Mesenchymal stem cell (in vitro differentiated cells and primary cell): Measurements from ENCODE around the gene CPNE5.
A peak's percentile ranks its signal among the peaks of the same experiment; 100 is the strongest.

Experiments
- DNase-seq: peaks from one replicate; pipeline ENCODE4 v3.0.0-alpha.2; 2013
- H2AFZ ChIP-seq: one replicate; pipeline ENCODE4 v1.6.1; 2013; ENCODE audit warnings: low read depth, mild to moderate bottlenecking, control low read depth, inconsistent platforms, low read length, moderate library complexity
- H2AK5ac ChIP-seq: 2 replicates; pipeline ENCODE4 v1.6.1; 2013; ENCODE audit warnings: low read length, moderate library complexity, mild to moderate bottlenecking, inconsistent platforms; ENCODE audit not compliant: severe bottlenecking
- H2BK120ac ChIP-seq: one replicate; pipeline ENCODE4 v1.6.1; 2013; ENCODE audit warnings: low read depth, mild to moderate bottlenecking, inconsistent platforms, low read length, moderate library complexity
- H2BK12ac ChIP-seq, 2 experiments: one replicate each; pipeline ENCODE4 v1.6.1; 2013; ENCODE audit warnings: inconsistent platforms in 2 of 2, low read length in 2 of 2, mild to moderate bottlenecking in 2 of 2, moderate library complexity in 2 of 2, control low read depth in 1 of 2
- H2BK15ac ChIP-seq: one replicate; pipeline ENCODE4 v1.6.1; 2013; ENCODE audit warnings: mild to moderate bottlenecking, low read depth, inconsistent platforms; ENCODE audit not compliant: poor library complexity, severe bottlenecking
- H2BK5ac ChIP-seq: 2 replicates; pipeline ENCODE4 v1.6.1; 2013; ENCODE audit warnings: low read depth, mild to moderate bottlenecking, low read length, control low read depth, inconsistent platforms; ENCODE audit not compliant: poor library complexity, severe bottlenecking
- H3K14ac ChIP-seq, 2 experiments: one replicate each; pipeline ENCODE4 v1.6.1; 2013; ENCODE audit warnings: inconsistent platforms in 2 of 2, low read length in 2 of 2, control low read depth in 1 of 2, mild to moderate bottlenecking in 1 of 2, moderate library complexity in 1 of 2
- H3K18ac ChIP-seq, 2 experiments: one replicate each; pipeline ENCODE4 v1.6.1; 2013; ENCODE audit warnings: inconsistent platforms in 2 of 2, low read length in 2 of 2, control low read depth in 1 of 2, low read depth in 1 of 2, mild to moderate bottlenecking in 1 of 2
- H3K23ac ChIP-seq, 2 experiments: one replicate each; pipeline ENCODE4 v1.6.1; 2013; ENCODE audit warnings: inconsistent platforms in 2 of 2, low read length in 2 of 2, mild to moderate bottlenecking in 2 of 2, moderate library complexity in 2 of 2, control low read depth in 1 of 2
- H3K27ac ChIP-seq: 2 replicates; pipeline ENCODE4 v1.5.1; 2013; ENCODE audit warnings: mild to moderate bottlenecking, moderate library complexity, low read length, control low read depth, inconsistent platforms; ENCODE audit not compliant: poor library complexity, severe bottlenecking
- H3K27me3 ChIP-seq, 2 experiments: 2 replicates each; pipeline versions ENCODE4 v1.6.1 to v1.7.0; 2013; ENCODE audit warnings: low read length in 2 of 2, mild to moderate bottlenecking in 2 of 2, moderate library complexity in 2 of 2, control low read depth in 1 of 2, inconsistent platforms in 1 of 2; ENCODE audit not compliant: control insufficient read depth in 1 of 2, insufficient read depth in 1 of 2
- H3K36me3 ChIP-seq, 2 experiments: 2 replicates each; pipeline versions ENCODE4 v1.6.1 to v1.7.0; 2013; ENCODE audit warnings: low read length in 2 of 2, control low read depth in 1 of 2, inconsistent platforms in 1 of 2, low read depth in 1 of 2, mild to moderate bottlenecking in 1 of 2; ENCODE audit not compliant: insufficient read depth in 2 of 2, control insufficient read depth in 1 of 2
- H3K4ac ChIP-seq, 2 experiments: one replicate each; pipeline ENCODE4 v1.6.1; 2013; ENCODE audit warnings: inconsistent platforms in 2 of 2, low read length in 2 of 2, mild to moderate bottlenecking in 2 of 2, moderate library complexity in 2 of 2, control low read depth in 1 of 2, low read depth in 1 of 2
- H3K4me1 ChIP-seq: 2 replicates; pipeline ENCODE4 v1.6.1; 2013; ENCODE audit warnings: low read depth, low read length, control low read depth; ENCODE audit not compliant: control insufficient read depth, insufficient read depth
- H3K4me2 ChIP-seq: 2 replicates; pipeline ENCODE4 v1.6.1; 2013; ENCODE audit warnings: low read length, mild to moderate bottlenecking, inconsistent platforms; ENCODE audit not compliant: poor library complexity, severe bottlenecking
- H3K4me3 ChIP-seq, 2 experiments: 2 replicates each; pipeline versions ENCODE4 v1.5.1 to v1.7.0; 2013; ENCODE audit warnings: low read length in 2 of 2, mild to moderate bottlenecking in 2 of 2, control low read depth in 1 of 2, low read depth in 1 of 2; ENCODE audit not compliant: insufficient read depth in 1 of 2
- H3K79me1 ChIP-seq: replicated peaks from 2 replicates; pipeline ENCODE4 v1.6.1; 2013; ENCODE audit warnings: mild to moderate bottlenecking, control low read depth, low read length, inconsistent platforms; ENCODE audit not compliant: poor library complexity, severe bottlenecking
- H3K9ac ChIP-seq: 2 replicates; pipeline ENCODE4 v1.7.0; 2013; ENCODE audit warnings: mild to moderate bottlenecking, low read length, moderate library complexity
- H3K9me3 ChIP-seq: 2 replicates; pipeline ENCODE4 v1.7.0; 2013; ENCODE audit warnings: mild to moderate bottlenecking, low read length; ENCODE audit not compliant: control insufficient read depth
- H4K8ac ChIP-seq: one replicate; pipeline ENCODE4 v1.6.1; 2013; ENCODE audit warnings: inconsistent platforms, mild to moderate bottlenecking, low read length, moderate library complexity
- H4K91ac ChIP-seq: one replicate; pipeline ENCODE4 v1.6.1; 2013; ENCODE audit warnings: mild to moderate bottlenecking, low read length, inconsistent platforms
- WGBS: methylation state at CpG from one replicate; pipeline ENCODE4 v1.1.7; 2013; ENCODE audit warnings: mixed read lengths; 5-methylcytosine and 5-hydroxymethylcytosine counted together

CPNE5 gene

DNA sequence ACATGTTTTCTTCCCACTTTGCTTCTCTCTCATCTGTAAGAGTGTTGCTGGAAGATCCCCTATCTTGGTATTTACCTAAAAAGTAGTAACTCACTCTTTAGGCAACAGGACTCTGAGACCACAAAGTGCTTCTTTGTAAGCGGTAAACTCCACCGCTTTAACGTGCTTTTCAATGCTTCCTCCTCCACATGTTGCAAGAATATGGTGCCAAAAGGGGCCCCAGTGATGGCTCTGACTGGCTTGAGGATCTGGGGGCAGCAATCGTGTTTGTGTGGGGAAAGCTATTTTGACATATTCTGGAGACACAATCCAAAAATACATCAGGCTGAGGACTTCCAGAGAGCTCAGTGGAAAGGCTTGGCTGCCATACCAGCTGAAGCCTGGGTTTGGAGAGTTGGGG, 12.4 kb upstream of the CPNE5 start:
- Histone ChIP-seq H2BK120ac (peak overlapping the region; percentile 6), H3K14ac (no peak overlapping the region), H3K36me3 (peaks cover 12 to 15% of the 10 kb centered on the region in 2 experiments), H2AK5ac (no peak overlapping the region), H2BK15ac (no peak overlapping the region), H3K23ac (no peak overlapping the region), H3K9me3 (no peaks in the 10 kb centered on the region), H3K27ac (no peak overlapping the region), H2BK5ac (no peak overlapping the region), H3K79me1 (peaks cover 8% of the 10 kb centered on the region), H3K4me3 (no peak overlapping the region), H3K4me2 (no peak overlapping the region), H4K91ac (no peak overlapping the region), H3K4me1 (peaks cover 12% of the 10 kb centered on the region), H2BK12ac (no peak overlapping the region), H3K18ac (no peak overlapping the region), H3K4ac (peak overlapping the region in 1 of 2 experiments; percentile 7), H3K9ac (no peak overlapping the region), H4K8ac (no peak overlapping the region), H2AFZ (no peak overlapping the region), H3K27me3 (peaks cover 0 to 17% of the 10 kb centered on the region in 2 experiments)
- 87% methylated on average over 3 of the region's 4 CpGs for WGBS
- DNase-seq: peak; percentile 13

DNA sequence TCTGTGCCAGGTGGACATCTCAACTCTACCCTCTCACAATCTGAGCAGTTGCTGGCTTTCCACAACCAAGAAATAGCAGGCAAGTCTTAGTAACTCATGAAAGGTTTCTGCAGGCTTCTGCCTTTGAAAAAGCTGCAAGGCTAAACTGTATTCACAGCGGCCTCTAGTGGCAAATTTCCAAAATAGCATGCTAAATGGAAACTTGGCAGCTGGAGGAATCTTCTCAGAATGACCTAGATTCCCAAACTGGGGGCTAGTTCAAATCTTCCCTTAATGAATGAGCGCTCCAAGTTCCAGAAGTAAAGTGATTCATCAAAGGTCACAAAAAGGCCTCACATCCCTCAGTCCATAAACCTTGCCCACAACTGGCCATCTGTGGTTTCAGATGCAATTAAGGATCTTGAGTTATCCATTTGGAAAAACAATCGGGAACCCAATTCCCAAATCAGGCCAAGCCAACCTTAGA, 11.9 kb upstream of the CPNE5 start:
- H3K4me2 ChIP-seq: no peak overlapping the region
- peaks cover 12% of the 10 kb centered on the region for H3K4me1 ChIP-seq
- H3K14ac ChIP-seq: no peak overlapping the region
- H2AK5ac ChIP-seq: no peak overlapping the region
- no peak overlapping the region for H3K27ac ChIP-seq
- H3K27me3 ChIP-seq: peaks cover 0 to 17% of the 10 kb centered on the region in 2 experiments
- peaks cover 6% of the 10 kb centered on the region for H3K79me1 ChIP-seq
- no peak overlapping the region for H2BK5ac ChIP-seq
- H4K91ac ChIP-seq: no peak overlapping the region
- H3K9ac ChIP-seq: no peak overlapping the region
- H3K23ac ChIP-seq: no peak overlapping the region
- H2BK120ac ChIP-seq: no peak overlapping the region
- H2AFZ ChIP-seq: no peak overlapping the region
- H3K4me3 ChIP-seq: no peak overlapping the region
- peaks cover 10 to 14% of the 10 kb centered on the region in 2 experiments for H3K36me3 ChIP-seq
- no peak overlapping the region for H4K8ac ChIP-seq
- peak; percentile 74 for DNase-seq
- H3K9me3 ChIP-seq: no peaks in the 10 kb centered on the region
- no peak overlapping the region for H2BK12ac ChIP-seq
- H3K18ac ChIP-seq: no peak overlapping the region
- no peak overlapping the region for H3K4ac ChIP-seq
- no peak overlapping the region for H2BK15ac ChIP-seq
- 31% methylated on average over 3 of the region's 3 CpGs for WGBS

DNA sequence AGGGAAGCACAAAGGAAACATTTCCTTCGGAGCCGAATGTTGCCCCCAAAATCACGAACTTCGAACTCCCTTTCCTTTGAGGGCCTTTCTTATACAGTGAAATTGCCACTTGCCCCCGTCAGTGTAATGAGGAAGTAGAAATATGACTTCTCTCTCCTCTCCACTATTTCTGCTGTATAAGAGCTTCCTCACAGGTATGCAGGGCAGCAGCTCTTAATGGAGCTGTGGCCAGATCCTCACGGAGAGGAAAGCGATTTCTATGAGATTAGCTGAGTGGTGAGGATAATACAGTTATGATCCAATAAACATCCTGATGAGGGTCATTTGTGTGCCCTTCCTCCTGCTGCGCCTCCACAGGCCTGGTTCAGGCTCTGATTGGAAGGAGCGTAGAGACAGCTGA, 10.8 kb upstream of the CPNE5 start:
- Histone ChIP-seq H3K4me2 (no peak overlapping the region), H2BK5ac (no peak overlapping the region), H2BK15ac (no peak overlapping the region), H2BK120ac (no peak overlapping the region), H3K23ac (peak overlapping the region in 1 of 2 experiments; percentile 49), H4K8ac (peak overlapping the region; percentile 58), H3K27me3 (peaks cover 6 to 25% of the 10 kb centered on the region in 2 experiments), H3K79me1 (no peaks in the 10 kb centered on the region), H3K4me1 (peaks cover 12% of the 10 kb centered on the region), H3K4me3 (no peak overlapping the region), H3K18ac (no peak overlapping the region), H4K91ac (peak overlapping the region; percentile 44), H3K14ac (no peak overlapping the region), H3K27ac (no peak overlapping the region), H3K9ac (no peak overlapping the region), H2AFZ (no peak overlapping the region), H3K9me3 (no peaks in the 10 kb centered on the region), H2AK5ac (peak overlapping the region; percentile 78), H3K4ac (no peak overlapping the region), H3K36me3 (peaks cover 2 to 3% of the 10 kb centered on the region in 2 experiments), H2BK12ac (no peak overlapping the region)
- WGBS: 98% methylated on average over 9 of the region's 9 CpGs
- DNase-seq: no peak

DNA sequence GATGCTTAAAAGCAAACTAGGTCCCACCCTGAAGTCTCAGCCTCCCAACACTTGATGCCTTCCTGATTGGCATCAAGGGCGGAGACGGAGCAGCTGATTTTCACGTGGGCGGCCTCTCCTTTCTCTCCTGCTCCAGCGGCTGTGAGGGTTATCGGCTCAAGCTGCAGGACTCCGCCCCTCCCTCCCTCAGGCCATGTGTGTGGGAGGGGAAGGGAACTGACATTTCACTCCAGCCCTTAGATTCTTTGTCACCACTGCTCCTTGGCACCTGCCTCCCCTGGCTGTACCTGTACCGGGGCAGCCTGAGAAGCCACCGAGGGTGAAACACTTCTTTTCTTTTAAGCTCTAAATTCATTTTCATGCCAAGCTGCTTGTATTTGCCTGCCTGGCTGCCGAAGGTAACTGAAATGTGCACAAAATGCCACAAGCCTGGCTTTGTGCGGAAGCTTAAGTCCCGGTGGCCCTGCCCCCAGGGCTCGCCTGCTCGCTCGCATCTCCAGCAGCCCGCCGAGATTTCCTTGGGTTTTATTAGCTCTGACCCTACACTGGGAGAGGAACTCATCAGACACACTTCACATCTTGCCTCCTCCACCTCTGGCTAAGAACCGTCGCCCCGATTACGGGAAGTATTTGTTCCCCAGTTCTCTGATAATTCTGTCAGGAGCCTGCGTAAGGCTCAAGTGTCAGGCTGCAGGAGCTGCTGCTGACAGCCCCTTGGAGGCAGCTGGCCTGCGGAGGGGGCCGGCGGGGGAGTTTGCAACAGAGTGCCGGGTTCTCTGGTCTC, 9.6 kb upstream of the CPNE5 start:
- no peaks in the 10 kb centered on the region for H3K9me3 ChIP-seq
- peaks cover 12% of the 10 kb centered on the region for H3K4me1 ChIP-seq
- no peaks in the 10 kb centered on the region for H3K79me1 ChIP-seq
- no peak overlapping the region for H2BK12ac ChIP-seq
- no peak overlapping the region for H4K91ac ChIP-seq
- H2BK120ac ChIP-seq: no peak overlapping the region
- no peak overlapping the region for H2AK5ac ChIP-seq
- no peaks in the 10 kb centered on the region for H3K36me3 ChIP-seq
- H3K18ac ChIP-seq: peak overlapping the region in 1 of 2 experiments; percentile 40
- H2AFZ ChIP-seq: no peak overlapping the region
- WGBS: 25% methylated on average over 21 of the region's 26 CpGs
- H3K27ac ChIP-seq: peak overlapping the region; percentile 13
- no peak overlapping the region for H3K14ac ChIP-seq
- H3K9ac ChIP-seq: no peak overlapping the region
- peak overlapping the region; percentile 83 for H3K4me2 ChIP-seq
- no peak overlapping the region for H2BK15ac ChIP-seq
- no peak overlapping the region for H3K23ac ChIP-seq
- peak overlapping the region; percentile 64 for H4K8ac ChIP-seq
- DNase-seq: no peak
- H3K4me3 ChIP-seq: no peak overlapping the region
- no peak overlapping the region for H3K4ac ChIP-seq
- no peak overlapping the region for H2BK5ac ChIP-seq
- H3K27me3 ChIP-seq: peaks cover 10 to 35% of the 10 kb centered on the region in 2 experiments
